Fibroblast of mammary gland (primary cell): ENCODE measurements around the gene FCHSD2.

Experiments
- DNase-seq: peaks from one replicate; pipeline ENCODE4 v3.0.0-alpha.2; 2010; ENCODE audit warnings: low read depth
- H3K4me3 ChIP-seq: 2 replicates; pipeline ENCODE4 v1.5.1; 2011; ENCODE audit warnings: low read depth, mild to moderate bottlenecking, low read length, moderate library complexity; ENCODE audit not compliant: control insufficient read depth
- CTCF ChIP-seq: conservative IDR thresholded peaks from 2 replicates; pipeline ENCODE4 v1.5.1; 2011; ENCODE audit warnings: low read depth, low read length, inconsistent platforms; ENCODE audit not compliant: control insufficient read depth, insufficient read depth

The FCHSD2 gene

GRCh38 chr11:72876147-72876546 lies 266.0 kb downstream of the FCHSD2 start:
- TF ChIP-seq CTCF, result no peak
- H3K4me3 ChIP-seq, result no peak overlapping the region
- no peak for DNase-seq

- H3K4me3 ChIP-seq, result no peak overlapping the region
- DNase-seq, result no peak
- no peak for TF ChIP-seq CTCF
Observed at GRCh38 chr11:72875736-72876135, 266.4 kb downstream of the FCHSD2 start.

GRCh38 chr11:72872012-72872411 lies 270.1 kb downstream of the FCHSD2 start:
- TF ChIP-seq CTCF, result no peak

GRCh38 chr11:72871119-72871518 lies 271.0 kb downstream of the FCHSD2 start:
- H3K4me3 ChIP-seq, result no peak overlapping the region
- TF ChIP-seq CTCF, result no peak
- peak; percentile 6 for DNase-seq

More at GRCh38 chr11:72872012-72872411, 270.1 kb downstream of the FCHSD2 start:
- no peak overlapping the region for H3K4me3 ChIP-seq
- no peak for DNase-seq

- no peak for TF ChIP-seq CTCF
- H3K4me3 ChIP-seq, result no peak overlapping the region
- DNase-seq, result no peak
Observed at GRCh38 chr11:72869831-72870230, 272.3 kb downstream of the FCHSD2 start.

GRCh38 chr11:72867970-72868369 lies 274.1 kb downstream of the FCHSD2 start:
- no peak for TF ChIP-seq CTCF
- no peak for DNase-seq
- H3K4me3 ChIP-seq, result no peak overlapping the region
